SK-N-SH treated with all-trans-retinoic acid at 6 μM for 48 hours (cell line): ENCODE results near the gene DGCR2.

Source experiments
- ATAC-seq: fragments of 200-7000 bp; cut with Tn5 transposase; 3 replicates; pipeline ENCODE4 v1.9.1; 2020; ENCODE audit warnings: mild to moderate bottlenecking, moderate library complexity
- ARNTL ChIP-seq: fragments of 450-650 bp; formaldehyde crosslinking; IDR thresholded peaks from 2 replicates; pipeline ENCODE4 v1.5.0; 2020; ENCODE audit warnings: low read depth, mild to moderate bottlenecking, moderate library complexity, borderline replicate concordance
- BACH2 ChIP-seq: fragments of 250-450 bp; sonication (Bioruptor Pico); IDR thresholded peaks from 2 replicates; pipeline ENCODE4 v1.9.0; 2021; ENCODE audit warnings: mild to moderate bottlenecking, borderline replicate concordance
- CREB5 ChIP-seq: fragments of 250-450 bp; sonication (Bioruptor Pico); IDR thresholded peaks from 2 replicates; pipeline ENCODE4 v1.5.1; 2020; ENCODE audit warnings: low read depth, mild to moderate bottlenecking, moderate library complexity
- CSDC2 ChIP-seq: fragments of 250-450 bp; sonication (Bioruptor Pico); IDR thresholded peaks from 2 replicates; pipeline ENCODE4 v1.5.0; 2020; ENCODE audit warnings: mild to moderate bottlenecking, moderate library complexity
- CSRNP3 ChIP-seq: fragments of 250-450 bp; sonication (Bioruptor Pico); IDR thresholded peaks from 2 replicates; pipeline ENCODE4 v1.5.1; 2021; ENCODE audit warnings: mild to moderate bottlenecking, moderate library complexity
- ESRRG ChIP-seq: fragments of 250-450 bp; sonication (Bioruptor Pico); IDR thresholded peaks from 2 replicates; pipeline ENCODE4 v1.6.1; 2021; ENCODE audit warnings: mild to moderate bottlenecking
- GLIS3 ChIP-seq: fragments of 250-450 bp; sonication (Bioruptor Pico); IDR thresholded peaks from 2 replicates; pipeline ENCODE4 v1.5.0; 2020; ENCODE audit warnings: mild to moderate bottlenecking, moderate library complexity
- ISL1 ChIP-seq: fragments of 250-450 bp; sonication (Bioruptor Pico); IDR thresholded peaks from 2 replicates; pipeline ENCODE4 v2.1.2; 2022; ENCODE audit warnings: mild to moderate bottlenecking, moderate library complexity
- OSR1 ChIP-seq: fragments of 250-450 bp; sonication (Bioruptor Pico); IDR thresholded peaks from 2 replicates; pipeline ENCODE4 v1.8.0; 2022; ENCODE audit warnings: moderate library complexity, mild to moderate bottlenecking, inconsistent platforms
- PATZ1 ChIP-seq: fragments of 250-450 bp; sonication (Bioruptor Pico); IDR thresholded peaks from 2 replicates; pipeline ENCODE4 v1.8.0; 2020; ENCODE audit warnings: mild to moderate bottlenecking, moderate library complexity, borderline replicate concordance
- POU6F1 ChIP-seq: fragments of 250-450 bp; sonication (Bioruptor Pico); IDR thresholded peaks from 2 replicates; pipeline ENCODE4 v1.8.0; 2021; ENCODE audit warnings: low read depth, mild to moderate bottlenecking, moderate library complexity, borderline replicate concordance
- PPARA ChIP-seq: fragments of 250-450 bp; sonication (Bioruptor Pico); IDR thresholded peaks from 2 replicates; pipeline ENCODE4 v1.5.0; 2020; ENCODE audit warnings: mild to moderate bottlenecking, borderline replicate concordance
- RARB ChIP-seq: fragments of 250-450 bp; sonication (Bioruptor Pico); IDR thresholded peaks from 2 replicates; pipeline ENCODE4 v1.8.0; 2021; ENCODE audit warnings: mild to moderate bottlenecking, moderate library complexity
- SNAI2 ChIP-seq: fragments of 250-450 bp; sonication (Bioruptor Pico); IDR thresholded peaks from 2 replicates; pipeline ENCODE4 v1.5.0; 2020; ENCODE audit warnings: mild to moderate bottlenecking, moderate library complexity
- TCF4 ChIP-seq: fragments of 250-450 bp; sonication (Bioruptor Pico); IDR thresholded peaks from 2 replicates; pipeline ENCODE4 v1.8.0; 2021; ENCODE audit warnings: mild to moderate bottlenecking, moderate library complexity, borderline replicate concordance
- TOX ChIP-seq: fragments of 250-450 bp; sonication (Bioruptor Pico); IDR thresholded peaks from 2 replicates; pipeline ENCODE4 v1.8.0; 2021; ENCODE audit warnings: mild to moderate bottlenecking, moderate library complexity, borderline replicate concordance
- TSHZ2 ChIP-seq: fragments of 250-450 bp; sonication (Bioruptor Pico); IDR thresholded peaks from 2 replicates; pipeline ENCODE4 v1.5.0; 2020; ENCODE audit warnings: mild to moderate bottlenecking, moderate library complexity
- ZC3H10 ChIP-seq: fragments of 250-450 bp; sonication (Bioruptor Pico); IDR thresholded peaks from 2 replicates; pipeline ENCODE4 v1.5.1; 2021; ENCODE audit warnings: mild to moderate bottlenecking, moderate library complexity
- ZFP3 ChIP-seq: fragments of 250-450 bp; sonication (Bioruptor Pico); IDR thresholded peaks from 2 replicates; pipeline ENCODE4 v1.5.0; 2020; ENCODE audit warnings: mild to moderate bottlenecking, moderate library complexity
- ZFP30 ChIP-seq: fragments of 450-650 bp; formaldehyde crosslinking; IDR thresholded peaks from 2 replicates; pipeline ENCODE4 v1.5.0; 2022; ENCODE audit warnings: mild to moderate bottlenecking, moderate library complexity
- ZNF565 ChIP-seq: fragments of 450-650 bp; formaldehyde crosslinking; conservative IDR thresholded peaks from 2 replicates; pipeline ENCODE4 v1.5.0; 2020; ENCODE audit warnings: low read depth, mild to moderate bottlenecking, moderate library complexity
- ZNF70 ChIP-seq: fragments of 450-650 bp; formaldehyde crosslinking; IDR thresholded peaks from 2 replicates; pipeline ENCODE4 v1.5.0; 2020; ENCODE audit warnings: mild to moderate bottlenecking, moderate library complexity
- ZNF8 ChIP-seq: fragments of 450-650 bp; formaldehyde crosslinking; IDR thresholded peaks from 2 replicates; pipeline ENCODE4 v1.5.0; 2020; ENCODE audit warnings: mild to moderate bottlenecking, moderate library complexity

Gene DGCR2

GRCh38 chr22:19046287-19046686 is 75.9 kb downstream of the DGCR2 start:
- no peak for TF ChIP-seq RARB (CRISPR knock-in tag)
- TF ChIP-seq ZFP30 (CRISPR knock-in tag) = no peak
- no peak for TF ChIP-seq CSDC2
- TF ChIP-seq ZNF70 (CRISPR knock-in tag) = no peak
- no peak for TF ChIP-seq ESRRG (CRISPR knock-in tag)
- no peak for TF ChIP-seq ARNTL (CRISPR knock-in tag)
- TF ChIP-seq PATZ1 = no peak
- TF ChIP-seq SNAI2 (CRISPR knock-in tag) = no peak
- no peak for TF ChIP-seq BACH2 (CRISPR knock-in tag)
- TF ChIP-seq CSRNP3 (CRISPR knock-in tag) = no peak
- TF ChIP-seq ZFP3 (CRISPR knock-in tag) = no peak
- no peak for ATAC-seq

- TF ChIP-seq OSR1 (CRISPR knock-in tag) = no peak
- no peak for TF ChIP-seq POU6F1 (CRISPR knock-in tag)
- no peak for TF ChIP-seq TOX (CRISPR knock-in tag)
- TF ChIP-seq ZNF8 (CRISPR knock-in tag) = no peak
- no peak for TF ChIP-seq PATZ1
- ATAC-seq = no peak
These were observed 77.1 kb downstream of the DGCR2 start for GRCh38 chr22:19045094-19045493.

- no peak for TF ChIP-seq SNAI2 (CRISPR knock-in tag)
- no peak for TF ChIP-seq ISL1 (CRISPR knock-in tag)
- no peak for TF ChIP-seq TOX (CRISPR knock-in tag)
- TF ChIP-seq ZNF8 (CRISPR knock-in tag) = no peak
- TF ChIP-seq GLIS3 (CRISPR knock-in tag) = no peak
- no peak for TF ChIP-seq TCF4
- TF ChIP-seq CSRNP3 (CRISPR knock-in tag) = no peak
- TF ChIP-seq ARNTL (CRISPR knock-in tag) = no peak
- no peak for TF ChIP-seq TSHZ2
- no peak for TF ChIP-seq ZFP30 (CRISPR knock-in tag)
- TF ChIP-seq PPARA (CRISPR knock-in tag) = no peak
- TF ChIP-seq ZC3H10 (CRISPR knock-in tag) = no peak
- no peak for TF ChIP-seq ZNF70 (CRISPR knock-in tag)
- TF ChIP-seq ESRRG (CRISPR knock-in tag) = no peak
- TF ChIP-seq BACH2 (CRISPR knock-in tag) = no peak
- TF ChIP-seq POU6F1 (CRISPR knock-in tag) = no peak
- no peak for TF ChIP-seq CREB5
- no peak for TF ChIP-seq CSDC2
- TF ChIP-seq ZNF565 (CRISPR knock-in tag) = no peak
- TF ChIP-seq ZFP3 (CRISPR knock-in tag) = no peak
- ATAC-seq = no peak
These were observed 77.8 kb downstream of the DGCR2 start for GRCh38 chr22:19044381-19044780.
